ENCODE data around the gene NRBF2. TPM values are rescaled to one million over a fixed set of nuclear protein-coding genes. Genes with fewer than 3 reads are reported as not detected.
A peak's percentile ranks its signal among the peaks of the same experiment; 100 is the strongest.

NRBF2 gene
- total RNA-seq, 4 donors from 2014 or later: 16.8 to 21.6 (median 19.1) TPM

DNA sequence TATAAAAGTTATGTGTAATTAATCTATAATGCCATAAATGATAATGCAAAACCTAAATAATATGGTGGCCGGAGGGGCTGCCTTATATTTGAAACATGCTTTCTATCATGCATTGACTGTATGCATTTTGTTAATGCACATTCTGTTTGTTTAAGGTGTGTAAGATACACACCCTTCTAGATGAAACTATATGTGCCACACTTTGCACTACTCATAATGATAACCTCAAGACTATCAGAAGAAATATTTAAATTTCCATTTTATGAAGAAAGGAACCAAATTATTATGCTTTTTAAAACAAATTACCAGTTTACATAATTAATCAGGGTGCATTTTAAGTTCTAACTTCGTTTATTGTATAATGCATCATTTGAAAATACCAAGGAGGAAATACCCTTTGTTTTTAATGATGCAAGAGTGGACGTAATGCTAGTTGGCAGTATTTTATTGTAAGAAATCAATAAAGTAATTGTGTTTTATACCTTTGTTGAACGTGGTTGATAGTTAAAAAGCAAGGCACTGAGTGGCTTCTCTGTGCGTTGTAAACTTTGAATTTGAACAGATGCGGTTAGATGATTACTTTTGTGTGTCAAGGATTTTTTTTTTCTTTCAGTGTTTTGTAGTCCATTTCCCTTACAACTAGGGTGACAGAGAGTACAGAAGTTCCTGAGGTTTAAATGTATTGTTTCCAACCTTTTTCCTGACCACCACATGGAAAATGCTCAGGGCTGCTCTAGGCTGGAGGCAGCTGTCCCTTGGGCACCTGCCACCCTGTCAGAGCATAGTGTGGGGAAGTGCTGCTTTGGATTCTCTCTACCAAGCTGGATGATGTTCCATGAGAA is 21.6 kb downstream of the NRBF2 start:
- ATAC-seq (ENCODE audit: low FRiP score) (no peak), DNase-seq (ENCODE audit: low spot score) (no peak)
- TF ChIP-seq, protein P1, sequence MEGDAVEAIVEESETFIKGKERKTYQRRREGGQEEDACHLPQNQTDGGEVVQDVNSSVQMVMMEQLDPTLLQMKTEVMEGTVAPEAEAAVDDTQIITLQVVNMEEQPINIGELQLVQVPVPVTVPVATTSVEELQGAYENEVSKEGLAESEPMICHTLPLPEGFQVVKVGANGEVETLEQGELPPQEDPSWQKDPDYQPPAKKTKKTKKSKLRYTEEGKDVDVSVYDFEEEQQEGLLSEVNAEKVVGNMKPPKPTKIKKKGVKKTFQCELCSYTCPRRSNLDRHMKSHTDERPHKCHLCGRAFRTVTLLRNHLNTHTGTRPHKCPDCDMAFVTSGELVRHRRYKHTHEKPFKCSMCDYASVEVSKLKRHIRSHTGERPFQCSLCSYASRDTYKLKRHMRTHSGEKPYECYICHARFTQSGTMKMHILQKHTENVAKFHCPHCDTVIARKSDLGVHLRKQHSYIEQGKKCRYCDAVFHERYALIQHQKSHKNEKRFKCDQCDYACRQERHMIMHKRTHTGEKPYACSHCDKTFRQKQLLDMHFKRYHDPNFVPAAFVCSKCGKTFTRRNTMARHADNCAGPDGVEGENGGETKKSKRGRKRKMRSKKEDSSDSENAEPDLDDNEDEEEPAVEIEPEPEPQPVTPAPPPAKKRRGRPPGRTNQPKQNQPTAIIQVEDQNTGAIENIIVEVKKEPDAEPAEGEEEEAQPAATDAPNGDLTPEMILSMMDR (IDR thresholded peaks at IDR 0.05): no peak

- DNase-seq (ENCODE audit: low spot score): no peak
- no peak for ATAC-seq (ENCODE audit: low FRiP score)
Measured at GRCh38 chr10:63155388-63156020, 22.4 kb downstream of the NRBF2 start.

DNA sequence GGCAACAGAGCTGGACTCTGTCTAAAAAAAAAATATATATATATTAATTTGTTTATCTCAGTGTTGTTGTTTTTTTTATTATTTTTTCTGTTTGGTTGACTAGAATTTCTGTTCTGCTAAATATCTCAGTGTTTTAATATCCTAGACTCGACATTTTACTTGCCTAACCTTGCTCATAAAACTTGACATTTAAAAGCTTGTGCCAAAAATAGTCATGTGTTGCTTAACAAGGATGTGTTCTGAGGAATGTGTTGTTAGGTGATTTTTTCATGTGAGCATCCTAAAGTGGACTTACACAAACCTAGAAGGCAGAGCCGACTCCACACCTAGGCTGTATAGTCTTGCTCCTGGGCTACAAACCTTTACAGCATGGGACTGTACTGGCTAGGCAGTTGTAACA is 23.1 kb downstream of the NRBF2 start:
- DNase-seq (ENCODE audit: low spot score): no peak
- peak; percentile 33 for ATAC-seq (ENCODE audit: low FRiP score)

More at GRCh38 chr10:63155388-63156020, 22.4 kb downstream of the NRBF2 start:
- TF ChIP-seq, protein P1 (IDR thresholded peaks at IDR 0.05): no peak

GRCh38 chr10:63157845-63158624 is 24.9 kb downstream of the NRBF2 start:
- peak; percentile 74 for ATAC-seq (ENCODE audit: low FRiP score)
- no peak for DNase-seq (ENCODE audit: low spot score)
- TF ChIP-seq, protein P1 (IDR thresholded peaks at IDR 0.05): peak in 2 of 3 donors; percentile 3 to 63

More for the DNA sequence above, 23.1 kb downstream of the NRBF2 start:
- TF ChIP-seq, protein P1 (IDR thresholded peaks at IDR 0.05): no peak

DNA sequence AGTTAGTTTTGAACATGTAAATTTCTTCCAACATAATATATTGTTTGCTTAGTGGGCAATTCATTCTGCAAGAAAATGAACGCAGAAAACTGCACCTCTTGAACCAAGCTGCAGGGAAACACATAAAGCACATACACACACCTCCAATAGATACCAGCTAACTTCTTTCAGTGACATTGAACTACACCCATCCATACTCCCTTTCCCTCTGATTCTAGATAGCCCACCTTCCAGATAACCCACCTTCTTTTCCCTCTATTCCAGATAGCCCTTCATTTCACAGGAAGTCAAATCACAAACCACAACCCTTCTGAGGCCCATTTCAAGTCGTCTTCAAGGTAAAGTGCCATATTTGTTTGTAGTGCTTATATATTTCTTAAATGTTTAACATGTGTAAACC is 28.5 kb downstream of the NRBF2 start:
- DNase-seq (ENCODE audit: low spot score): no peak
- ATAC-seq (ENCODE audit: low FRiP score): no peak
- TF ChIP-seq, protein P1 (IDR thresholded peaks at IDR 0.05): no peak

- ATAC-seq (ENCODE audit: low FRiP score): no peak
- TF ChIP-seq, protein P1 (IDR thresholded peaks at IDR 0.05): no peak
- DNase-seq (ENCODE audit: low spot score): no peak
Measured at GRCh38 chr10:63164166-63164623, 31.1 kb downstream of the NRBF2 start.
